WTC11 (cell line): ENCODE results near the gene NRTN.

ENCODE experiments used
- CREB1 ChIP-seq: sonication (generic); formaldehyde crosslinking; IDR thresholded peaks from 2 replicates; pipeline ENCODE4 v1.8.0; 2023; ENCODE audit warnings: mild to moderate bottlenecking, missing genetic modification reagents
- NR1H2 ChIP-seq: sonication (generic); formaldehyde crosslinking; IDR thresholded peaks from 2 replicates; pipeline ENCODE4 v1.9.0; 2021; ENCODE audit warnings: mild to moderate bottlenecking, moderate library complexity, missing genetic modification reagents
- SMAD4 ChIP-seq: sonication (generic); formaldehyde crosslinking; IDR thresholded peaks from 2 replicates; pipeline ENCODE4 v1.8.0; 2022; ENCODE audit warnings: mild to moderate bottlenecking, missing genetic modification reagents
- SP1 ChIP-seq: sonication (generic); formaldehyde crosslinking; conservative IDR thresholded peaks from 2 replicates; pipeline ENCODE4 v1.8.1; 2022; ENCODE audit warnings: missing genetic modification reagents
- TEAD4 ChIP-seq: sonication (generic); formaldehyde crosslinking; IDR thresholded peaks from 2 replicates; pipeline ENCODE4 v1.8.0; 2022; ENCODE audit warnings: mild to moderate bottlenecking, missing genetic modification reagents
- TP53 ChIP-seq: sonication (generic); formaldehyde crosslinking; IDR thresholded peaks from 2 replicates; pipeline ENCODE4 v1.8.1; 2023; ENCODE audit warnings: mild to moderate bottlenecking, missing genetic modification reagents
- TF ChIP-seq, protein P1 (sequence below): fragments of 200-600 bp; IDR thresholded peaks from 2 replicates; pipeline ENCODE4 v1.8.0; 2022; ENCODE audit warnings: antibody characterized with exemption
- TF ChIP-seq, protein P2 (sequence below): fragments of 250-450 bp; sonication (Bioruptor Pico); IDR thresholded peaks from 2 replicates; pipeline ENCODE4 v2.1.2; 2022; ENCODE audit warnings: mild to moderate bottlenecking, moderate library complexity
- TF ChIP-seq, protein P3 (sequence below): sonication (generic); formaldehyde crosslinking; IDR thresholded peaks from 2 replicates; pipeline ENCODE4 v1.8.1; 2023; ENCODE audit warnings: mild to moderate bottlenecking, missing genetic modification reagents
- TF ChIP-seq, protein P4 (sequence below): fragments of 250-450 bp; sonication (Bioruptor Pico); conservative IDR thresholded peaks from 2 replicates; pipeline ENCODE4 v1.9.0; 2021; ENCODE audit warnings: mild to moderate bottlenecking
- TF ChIP-seq, protein P5 (sequence below): sonication (generic); formaldehyde crosslinking; IDR thresholded peaks from 2 replicates; pipeline ENCODE4 v1.8.0; 2022; ENCODE audit warnings: missing genetic modification reagents
- TF ChIP-seq, protein P6 (sequence below): sonication (generic); formaldehyde crosslinking; IDR thresholded peaks from 2 replicates; pipeline ENCODE4 v1.8.0; 2022; ENCODE audit warnings: mild to moderate bottlenecking, missing genetic modification reagents
- TF ChIP-seq, protein P7 (sequence below): sonication (generic); formaldehyde crosslinking; IDR thresholded peaks from 2 replicates; pipeline ENCODE4 v1.8.1; 2023; ENCODE audit warnings: mild to moderate bottlenecking, missing genetic modification reagents

DNA sequence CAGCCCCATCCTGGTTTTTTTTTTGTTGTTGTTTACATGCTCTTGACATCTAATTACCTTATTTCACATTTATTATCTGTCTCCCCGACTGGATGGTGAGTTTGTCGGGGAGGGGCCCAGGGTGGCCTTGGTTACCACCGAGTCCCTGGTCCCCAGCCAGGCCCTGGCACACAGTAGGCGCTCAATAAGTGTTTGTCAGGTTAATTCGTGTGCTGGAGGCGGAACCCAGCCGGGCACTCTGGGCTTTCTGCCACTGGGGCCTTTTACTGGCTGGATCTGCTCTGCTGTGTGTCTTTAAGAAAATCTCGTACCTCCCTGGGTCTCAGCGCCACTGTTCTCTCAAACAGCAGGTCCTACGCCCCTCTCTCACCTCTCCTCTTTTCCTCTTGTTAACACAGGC lies 4.6 kb downstream of the NRTN start:
- TF ChIP-seq SP1 (CRISPR knock-in tag), result no peak
- TF ChIP-seq, protein P1, sequence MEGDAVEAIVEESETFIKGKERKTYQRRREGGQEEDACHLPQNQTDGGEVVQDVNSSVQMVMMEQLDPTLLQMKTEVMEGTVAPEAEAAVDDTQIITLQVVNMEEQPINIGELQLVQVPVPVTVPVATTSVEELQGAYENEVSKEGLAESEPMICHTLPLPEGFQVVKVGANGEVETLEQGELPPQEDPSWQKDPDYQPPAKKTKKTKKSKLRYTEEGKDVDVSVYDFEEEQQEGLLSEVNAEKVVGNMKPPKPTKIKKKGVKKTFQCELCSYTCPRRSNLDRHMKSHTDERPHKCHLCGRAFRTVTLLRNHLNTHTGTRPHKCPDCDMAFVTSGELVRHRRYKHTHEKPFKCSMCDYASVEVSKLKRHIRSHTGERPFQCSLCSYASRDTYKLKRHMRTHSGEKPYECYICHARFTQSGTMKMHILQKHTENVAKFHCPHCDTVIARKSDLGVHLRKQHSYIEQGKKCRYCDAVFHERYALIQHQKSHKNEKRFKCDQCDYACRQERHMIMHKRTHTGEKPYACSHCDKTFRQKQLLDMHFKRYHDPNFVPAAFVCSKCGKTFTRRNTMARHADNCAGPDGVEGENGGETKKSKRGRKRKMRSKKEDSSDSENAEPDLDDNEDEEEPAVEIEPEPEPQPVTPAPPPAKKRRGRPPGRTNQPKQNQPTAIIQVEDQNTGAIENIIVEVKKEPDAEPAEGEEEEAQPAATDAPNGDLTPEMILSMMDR, result no peak
- TF ChIP-seq, protein P2, sequence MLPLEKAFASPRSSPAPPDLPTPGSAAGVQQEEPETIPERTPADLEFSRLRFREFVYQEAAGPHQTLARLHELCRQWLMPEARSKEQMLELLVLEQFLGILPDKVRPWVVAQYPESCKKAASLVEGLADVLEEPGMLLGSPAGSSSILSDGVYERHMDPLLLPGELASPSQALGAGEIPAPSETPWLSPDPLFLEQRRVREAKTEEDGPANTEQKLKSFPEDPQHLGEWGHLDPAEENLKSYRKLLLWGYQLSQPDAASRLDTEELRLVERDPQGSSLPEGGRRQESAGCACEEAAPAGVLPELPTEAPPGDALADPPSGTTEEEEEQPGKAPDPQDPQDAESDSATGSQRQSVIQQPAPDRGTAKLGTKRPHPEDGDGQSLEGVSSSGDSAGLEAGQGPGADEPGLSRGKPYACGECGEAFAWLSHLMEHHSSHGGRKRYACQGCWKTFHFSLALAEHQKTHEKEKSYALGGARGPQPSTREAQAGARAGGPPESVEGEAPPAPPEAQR (CRISPR knock-in tag), result no peak
- no peak for TF ChIP-seq CREB1
- TF ChIP-seq, protein P3, sequence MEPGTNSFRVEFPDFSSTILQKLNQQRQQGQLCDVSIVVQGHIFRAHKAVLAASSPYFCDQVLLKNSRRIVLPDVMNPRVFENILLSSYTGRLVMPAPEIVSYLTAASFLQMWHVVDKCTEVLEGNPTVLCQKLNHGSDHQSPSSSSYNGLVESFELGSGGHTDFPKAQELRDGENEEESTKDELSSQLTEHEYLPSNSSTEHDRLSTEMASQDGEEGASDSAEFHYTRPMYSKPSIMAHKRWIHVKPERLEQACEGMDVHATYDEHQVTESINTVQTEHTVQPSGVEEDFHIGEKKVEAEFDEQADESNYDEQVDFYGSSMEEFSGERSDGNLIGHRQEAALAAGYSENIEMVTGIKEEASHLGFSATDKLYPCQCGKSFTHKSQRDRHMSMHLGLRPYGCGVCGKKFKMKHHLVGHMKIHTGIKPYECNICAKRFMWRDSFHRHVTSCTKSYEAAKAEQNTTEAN, result no peak
- TF ChIP-seq, protein P4, sequence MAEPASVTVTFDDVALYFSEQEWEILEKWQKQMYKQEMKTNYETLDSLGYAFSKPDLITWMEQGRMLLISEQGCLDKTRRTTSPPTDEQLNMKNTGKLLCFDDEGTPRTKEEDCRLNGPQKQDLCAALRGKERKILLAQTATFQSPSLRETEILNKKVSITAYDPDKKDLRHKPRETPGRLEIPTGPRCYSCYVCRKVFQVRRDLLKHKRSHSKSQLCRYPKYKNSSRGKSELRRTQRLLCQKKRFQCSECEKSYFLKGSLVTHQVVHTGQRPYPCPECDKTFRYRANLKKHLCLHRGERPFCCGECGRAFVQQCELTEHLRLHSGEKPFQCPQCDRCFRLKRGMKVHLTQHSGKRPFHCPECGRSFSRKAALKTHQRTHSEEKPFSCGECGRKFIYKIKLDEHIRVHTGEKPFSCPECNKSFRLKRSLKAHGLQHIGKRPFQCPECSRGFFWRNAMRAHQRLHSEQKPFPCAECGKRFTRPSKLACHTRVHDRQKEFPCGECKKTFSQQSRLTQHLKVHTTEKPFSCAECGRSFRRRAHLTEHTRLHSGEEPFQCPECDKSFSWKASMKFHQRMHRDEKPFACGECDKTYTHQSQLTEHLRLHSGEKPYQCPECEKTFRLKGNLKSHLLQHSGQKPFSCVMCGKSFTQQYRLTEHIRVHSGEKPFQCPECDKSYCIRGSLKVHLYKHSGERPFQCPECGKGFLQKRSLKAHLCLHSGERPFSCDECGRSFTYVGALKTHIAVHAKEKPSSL (CRISPR knock-in tag), result no peak
- TF ChIP-seq, protein P5, sequence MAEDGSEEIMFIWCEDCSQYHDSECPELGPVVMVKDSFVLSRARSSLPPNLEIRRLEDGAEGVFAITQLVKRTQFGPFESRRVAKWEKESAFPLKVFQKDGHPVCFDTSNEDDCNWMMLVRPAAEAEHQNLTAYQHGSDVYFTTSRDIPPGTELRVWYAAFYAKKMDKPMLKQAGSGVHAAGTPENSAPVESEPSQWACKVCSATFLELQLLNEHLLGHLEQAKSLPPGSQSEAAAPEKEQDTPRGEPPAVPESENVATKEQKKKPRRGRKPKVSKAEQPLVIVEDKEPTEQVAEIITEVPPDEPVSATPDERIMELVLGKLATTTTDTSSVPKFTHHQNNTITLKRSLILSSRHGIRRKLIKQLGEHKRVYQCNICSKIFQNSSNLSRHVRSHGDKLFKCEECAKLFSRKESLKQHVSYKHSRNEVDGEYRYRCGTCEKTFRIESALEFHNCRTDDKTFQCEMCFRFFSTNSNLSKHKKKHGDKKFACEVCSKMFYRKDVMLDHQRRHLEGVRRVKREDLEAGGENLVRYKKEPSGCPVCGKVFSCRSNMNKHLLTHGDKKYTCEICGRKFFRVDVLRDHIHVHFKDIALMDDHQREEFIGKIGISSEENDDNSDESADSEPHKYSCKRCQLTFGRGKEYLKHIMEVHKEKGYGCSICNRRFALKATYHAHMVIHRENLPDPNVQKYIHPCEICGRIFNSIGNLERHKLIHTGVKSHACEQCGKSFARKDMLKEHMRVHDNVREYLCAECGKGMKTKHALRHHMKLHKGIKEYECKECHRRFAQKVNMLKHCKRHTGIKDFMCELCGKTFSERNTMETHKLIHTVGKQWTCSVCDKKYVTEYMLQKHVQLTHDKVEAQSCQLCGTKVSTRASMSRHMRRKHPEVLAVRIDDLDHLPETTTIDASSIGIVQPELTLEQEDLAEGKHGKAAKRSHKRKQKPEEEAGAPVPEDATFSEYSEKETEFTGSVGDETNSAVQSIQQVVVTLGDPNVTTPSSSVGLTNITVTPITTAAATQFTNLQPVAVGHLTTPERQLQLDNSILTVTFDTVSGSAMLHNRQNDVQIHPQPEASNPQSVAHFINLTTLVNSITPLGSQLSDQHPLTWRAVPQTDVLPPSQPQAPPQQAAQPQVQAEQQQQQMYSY, result no peak
- TF ChIP-seq, protein P6, sequence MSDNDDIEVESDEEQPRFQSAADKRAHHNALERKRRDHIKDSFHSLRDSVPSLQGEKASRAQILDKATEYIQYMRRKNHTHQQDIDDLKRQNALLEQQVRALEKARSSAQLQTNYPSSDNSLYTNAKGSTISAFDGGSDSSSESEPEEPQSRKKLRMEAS (CRISPR knock-in tag), result no peak
- no peak for TF ChIP-seq TEAD4 (CRISPR knock-in tag)
- no peak for TF ChIP-seq SMAD4 (CRISPR knock-in tag)
- no peak for TF ChIP-seq TP53
- TF ChIP-seq NR1H2, result no peak
- TF ChIP-seq, protein P7, sequence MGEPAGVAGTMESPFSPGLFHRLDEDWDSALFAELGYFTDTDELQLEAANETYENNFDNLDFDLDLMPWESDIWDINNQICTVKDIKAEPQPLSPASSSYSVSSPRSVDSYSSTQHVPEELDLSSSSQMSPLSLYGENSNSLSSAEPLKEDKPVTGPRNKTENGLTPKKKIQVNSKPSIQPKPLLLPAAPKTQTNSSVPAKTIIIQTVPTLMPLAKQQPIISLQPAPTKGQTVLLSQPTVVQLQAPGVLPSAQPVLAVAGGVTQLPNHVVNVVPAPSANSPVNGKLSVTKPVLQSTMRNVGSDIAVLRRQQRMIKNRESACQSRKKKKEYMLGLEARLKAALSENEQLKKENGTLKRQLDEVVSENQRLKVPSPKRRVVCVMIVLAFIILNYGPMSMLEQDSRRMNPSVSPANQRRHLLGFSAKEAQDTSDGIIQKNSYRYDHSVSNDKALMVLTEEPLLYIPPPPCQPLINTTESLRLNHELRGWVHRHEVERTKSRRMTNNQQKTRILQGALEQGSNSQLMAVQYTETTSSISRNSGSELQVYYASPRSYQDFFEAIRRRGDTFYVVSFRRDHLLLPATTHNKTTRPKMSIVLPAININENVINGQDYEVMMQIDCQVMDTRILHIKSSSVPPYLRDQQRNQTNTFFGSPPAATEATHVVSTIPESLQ (CRISPR knock-in tag), result no peak
